SK-N-MC (cell line): ENCODE measurements around the gene ESD.
"Not testable (repeated sequence)": the region's sequence is repeated elsewhere in the genome, so short reads cannot be mapped to it uniquely, and the experiment has no call there.

ENCODE experiments used
- EZH2 ChIP-seq: fragments of 200-600 bp; sonication (generic); IDR thresholded peaks from one replicate; pipeline ENCODE4 v1.6.1; 2017; ENCODE audit warnings: antibody characterized with exemption
- FOXP2 ChIP-seq: optimal IDR thresholded peaks from 2 replicates; pipeline ENCODE3; 2011; ENCODE audit warnings: mild to moderate bottlenecking, moderate library complexity; ENCODE audit not compliant: insufficient read depth; ENCODE audit errors: extremely low read length, control extremely low read depth
- POLR2AphosphoS5 ChIP-seq: IDR thresholded peaks from 2 replicates; pipeline ENCODE4 v1.6.1; 2012; ENCODE audit warnings: mild to moderate bottlenecking, low read depth, low read length, borderline replicate concordance

DNA sequence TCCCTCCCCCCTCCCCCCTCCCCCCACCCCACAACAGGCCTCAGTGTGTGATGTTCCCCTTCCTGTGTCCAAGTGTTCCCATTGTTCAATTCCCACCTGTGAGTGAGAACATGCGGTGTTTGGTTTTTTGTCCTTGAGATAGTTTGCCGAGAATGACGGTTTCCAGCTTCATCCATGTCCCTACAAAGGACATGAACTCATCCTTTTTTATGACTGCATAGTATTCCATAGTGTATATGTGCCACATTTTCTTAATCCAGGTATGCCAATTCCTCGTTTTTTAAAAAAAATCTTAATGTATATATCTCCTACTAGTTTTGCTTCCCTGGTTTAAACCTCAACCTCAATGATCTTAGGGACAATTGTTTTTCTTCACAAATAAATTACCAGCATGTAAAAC is 27.0 kb downstream of the ESD start:
- not testable (repeated sequence) for TF ChIP-seq EZH2, POLR2AphosphoS5, FOXP2
